GM12878 (cell line): ENCODE results near the gene SLC11A1. TPM values are rescaled to one million over a fixed set of nuclear protein-coding genes. Genes with fewer than 3 reads are reported as not detected.

Source experiments
- CBX3 ChIP-seq: fragments of 200-600 bp; sonication (generic); IDR thresholded peaks from 2 replicates; pipeline ENCODE4 v1.6.1; 2016; ENCODE audit warnings: low read depth, borderline replicate concordance
- CHD2 ChIP-seq: IDR thresholded peaks from 2 replicates; pipeline ENCODE4 v1.6.1; 2011; ENCODE audit warnings: low read depth, low read length, improper control_type of control experiment, borderline replicate concordance
- JUND ChIP-seq: IDR thresholded peaks from 2 replicates; pipeline ENCODE4 v1.6.1; 2012; ENCODE audit warnings: low read depth, mild to moderate bottlenecking, low read length, improper control_type of control experiment, moderate library complexity
- MYB ChIP-seq: fragments of 150-350 bp; IDR thresholded peaks from 2 replicates; pipeline ENCODE4 v1.6.1; 2014; ENCODE audit warnings: mild to moderate bottlenecking, low read depth, low read length, borderline replicate concordance
- NRF1 ChIP-seq: conservative IDR thresholded peaks from 2 replicates; pipeline ENCODE4 v1.6.1; 2011; ENCODE audit warnings: mild to moderate bottlenecking, low read depth, low read length, improper control_type of control experiment
- SIX5 ChIP-seq: IDR thresholded peaks from 2 replicates; pipeline ENCODE4 v1.6.1; 2011; ENCODE audit warnings: mild to moderate bottlenecking, low read depth, low read length, moderate library complexity; ENCODE audit not compliant: severe bottlenecking
- polyA plus RNA-seq, 11 experiments: library from polyadenylated mRNA; depleted of rRNA in 4 of 11; unstranded in 6 of 11; stranded (reverse) in 5 of 11; fragments of >200 nt; fragmentation: Nextera tagmentation in 4 of 11; fragmentation: Illumina TruSeq in 1 of 11; extraction: Ambion mirVana in 4 of 11; extraction: Trizol in 1 of 11; gene quantifications; 1 replicate in 1 of 11; 2 replicates in 10 of 11; pipeline versions ENCODE4 v1.2.1 to v1.2.3, GENCODE V29; 2011 to 2016; ENCODE audit warnings: inconsistent platforms in 2 of 11, missing spikeins in 2 of 11, low read depth in 1 of 11
- total RNA-seq, 4 experiments: library from RNA; depleted of rRNA in 3 of 4; stranded (reverse); fragments of >200 nt in 3 of 4; fragmentation: Illumina TruSeq in 1 of 4; extraction: Trizol in 1 of 4; gene quantifications; 2 replicates each; pipeline versions ENCODE4 v1.2.1 to v1.2.3, GENCODE V29; 2013 to 2021
- TF ChIP-seq, protein P1 (sequence below): fragments of 450-650 bp; IDR thresholded peaks from 2 replicates; pipeline ENCODE4 v1.6.1; 2017; ENCODE audit warnings: low read depth, mild to moderate bottlenecking, moderate library complexity
- TF ChIP-seq, protein P2 (sequence below): IDR thresholded peaks from 2 replicates; pipeline ENCODE4 v1.6.1; 2011; ENCODE audit warnings: low read depth, low read length, improper control_type of control experiment, borderline replicate concordance
- TF ChIP-seq, protein P3 (sequence below): fragments of 450-650 bp; formaldehyde crosslinking; IDR thresholded peaks from 2 replicates; pipeline ENCODE4 v1.4.0; 2022; ENCODE audit warnings: mild to moderate bottlenecking, moderate library complexity
- TF ChIP-seq, protein P4 (sequence below): fragments of 150-350 bp; IDR thresholded peaks from 2 replicates; pipeline ENCODE4 v1.6.1; 2016; ENCODE audit warnings: low read depth, low read length

Gene SLC11A1
- total and polyA plus RNA-seq, 10 of the 15 experiments (the other 5 are each of a cell fraction or from before 2014, with no cell fraction given), result 0.03 to 0.38 (median 0.12) TPM

DNA sequence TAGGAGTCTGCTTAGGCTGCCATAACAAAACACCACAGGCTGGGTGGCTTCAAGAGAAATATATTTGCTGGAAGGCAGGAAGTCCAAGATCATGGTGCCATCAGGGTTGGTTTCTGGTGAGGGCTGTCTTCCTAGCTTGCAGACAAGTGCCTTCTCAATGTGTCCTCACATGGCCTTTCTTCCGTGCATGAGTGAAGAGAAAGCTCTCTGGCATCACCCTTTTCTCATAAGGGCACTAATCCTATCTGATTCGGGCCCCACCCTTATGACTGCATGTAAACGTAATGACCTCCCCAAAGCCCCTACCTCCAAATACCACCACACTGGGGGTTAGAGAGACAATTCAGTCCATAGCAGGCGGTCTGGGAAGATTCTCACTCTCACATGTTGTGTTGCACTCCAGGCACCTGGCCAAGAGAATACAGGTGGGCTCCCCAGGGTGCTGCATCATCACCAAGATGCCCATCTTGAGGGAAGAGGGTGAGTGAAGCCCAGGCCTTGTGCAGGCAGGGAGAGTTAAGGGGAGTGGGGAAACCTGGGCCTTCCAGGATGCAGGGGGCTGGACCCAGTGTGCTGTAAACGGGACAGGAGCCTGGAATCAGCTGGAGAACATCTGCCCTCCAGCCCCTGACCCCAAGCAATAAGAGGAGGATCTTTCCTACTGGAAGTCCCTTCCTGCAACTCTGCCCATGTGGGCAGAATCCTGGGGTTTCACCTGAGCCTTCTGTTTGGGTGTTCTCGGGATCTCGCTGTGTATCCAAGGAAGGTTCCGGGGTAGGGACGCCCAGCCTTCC is 15.3 kb upstream of the SLC11A1 start (continued):
- TF ChIP-seq, protein P1, sequence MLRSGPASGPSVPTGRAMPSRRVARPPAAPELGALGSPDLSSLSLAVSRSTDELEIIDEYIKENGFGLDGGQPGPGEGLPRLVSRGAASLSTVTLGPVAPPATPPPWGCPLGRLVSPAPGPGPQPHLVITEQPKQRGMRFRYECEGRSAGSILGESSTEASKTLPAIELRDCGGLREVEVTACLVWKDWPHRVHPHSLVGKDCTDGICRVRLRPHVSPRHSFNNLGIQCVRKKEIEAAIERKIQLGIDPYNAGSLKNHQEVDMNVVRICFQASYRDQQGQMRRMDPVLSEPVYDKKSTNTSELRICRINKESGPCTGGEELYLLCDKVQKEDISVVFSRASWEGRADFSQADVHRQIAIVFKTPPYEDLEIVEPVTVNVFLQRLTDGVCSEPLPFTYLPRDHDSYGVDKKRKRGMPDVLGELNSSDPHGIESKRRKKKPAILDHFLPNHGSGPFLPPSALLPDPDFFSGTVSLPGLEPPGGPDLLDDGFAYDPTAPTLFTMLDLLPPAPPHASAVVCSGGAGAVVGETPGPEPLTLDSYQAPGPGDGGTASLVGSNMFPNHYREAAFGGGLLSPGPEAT, result no peak
- TF ChIP-seq, protein P2, sequence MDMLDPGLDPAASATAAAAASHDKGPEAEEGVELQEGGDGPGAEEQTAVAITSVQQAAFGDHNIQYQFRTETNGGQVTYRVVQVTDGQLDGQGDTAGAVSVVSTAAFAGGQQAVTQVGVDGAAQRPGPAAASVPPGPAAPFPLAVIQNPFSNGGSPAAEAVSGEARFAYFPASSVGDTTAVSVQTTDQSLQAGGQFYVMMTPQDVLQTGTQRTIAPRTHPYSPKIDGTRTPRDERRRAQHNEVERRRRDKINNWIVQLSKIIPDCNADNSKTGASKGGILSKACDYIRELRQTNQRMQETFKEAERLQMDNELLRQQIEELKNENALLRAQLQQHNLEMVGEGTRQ, result no peak
- TF ChIP-seq CHD2, result no peak
- TF ChIP-seq MYB, result no peak
- no peak for TF ChIP-seq SIX5
- TF ChIP-seq CBX3, result no peak
- TF ChIP-seq JUND, result no peak
- TF ChIP-seq NRF1, result no peak
- TF ChIP-seq, protein P3, sequence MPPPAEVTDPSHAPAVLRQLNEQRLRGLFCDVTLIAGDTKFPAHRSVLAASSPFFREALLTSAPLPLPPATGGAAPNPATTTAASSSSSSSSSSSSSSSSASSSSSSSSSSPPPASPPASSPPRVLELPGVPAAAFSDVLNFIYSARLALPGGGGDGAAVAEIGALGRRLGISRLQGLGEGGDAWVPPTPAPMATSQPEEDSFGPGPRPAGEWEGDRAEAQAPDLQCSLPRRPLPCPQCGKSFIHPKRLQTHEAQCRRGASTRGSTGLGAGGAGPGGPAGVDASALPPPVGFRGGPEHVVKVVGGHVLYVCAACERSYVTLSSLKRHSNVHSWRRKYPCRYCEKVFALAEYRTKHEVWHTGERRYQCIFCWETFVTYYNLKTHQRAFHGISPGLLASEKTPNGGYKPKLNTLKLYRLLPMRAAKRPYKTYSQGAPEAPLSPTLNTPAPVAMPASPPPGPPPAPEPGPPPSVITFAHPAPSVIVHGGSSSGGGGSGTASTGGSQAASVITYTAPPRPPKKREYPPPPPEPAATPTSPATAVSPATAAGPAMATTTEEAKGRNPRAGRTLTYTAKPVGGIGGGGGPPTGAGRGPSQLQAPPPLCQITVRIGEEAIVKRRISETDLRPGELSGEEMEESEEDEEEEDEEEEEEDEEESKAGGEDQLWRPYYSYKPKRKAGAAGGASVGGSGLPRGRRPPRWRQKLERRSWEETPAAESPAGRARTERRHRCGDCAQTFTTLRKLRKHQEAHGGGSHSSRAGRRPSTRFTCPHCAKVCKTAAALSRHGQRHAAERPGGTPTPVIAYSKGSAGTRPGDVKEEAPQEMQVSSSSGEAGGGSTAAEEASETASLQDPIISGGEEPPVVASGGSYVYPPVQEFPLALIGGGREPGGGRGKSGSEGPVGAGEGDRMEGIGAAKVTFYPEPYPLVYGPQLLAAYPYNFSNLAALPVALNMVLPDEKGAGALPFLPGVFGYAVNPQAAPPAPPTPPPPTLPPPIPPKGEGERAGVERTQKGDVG (CRISPR knock-in tag), result no peak
- TF ChIP-seq, protein P4, sequence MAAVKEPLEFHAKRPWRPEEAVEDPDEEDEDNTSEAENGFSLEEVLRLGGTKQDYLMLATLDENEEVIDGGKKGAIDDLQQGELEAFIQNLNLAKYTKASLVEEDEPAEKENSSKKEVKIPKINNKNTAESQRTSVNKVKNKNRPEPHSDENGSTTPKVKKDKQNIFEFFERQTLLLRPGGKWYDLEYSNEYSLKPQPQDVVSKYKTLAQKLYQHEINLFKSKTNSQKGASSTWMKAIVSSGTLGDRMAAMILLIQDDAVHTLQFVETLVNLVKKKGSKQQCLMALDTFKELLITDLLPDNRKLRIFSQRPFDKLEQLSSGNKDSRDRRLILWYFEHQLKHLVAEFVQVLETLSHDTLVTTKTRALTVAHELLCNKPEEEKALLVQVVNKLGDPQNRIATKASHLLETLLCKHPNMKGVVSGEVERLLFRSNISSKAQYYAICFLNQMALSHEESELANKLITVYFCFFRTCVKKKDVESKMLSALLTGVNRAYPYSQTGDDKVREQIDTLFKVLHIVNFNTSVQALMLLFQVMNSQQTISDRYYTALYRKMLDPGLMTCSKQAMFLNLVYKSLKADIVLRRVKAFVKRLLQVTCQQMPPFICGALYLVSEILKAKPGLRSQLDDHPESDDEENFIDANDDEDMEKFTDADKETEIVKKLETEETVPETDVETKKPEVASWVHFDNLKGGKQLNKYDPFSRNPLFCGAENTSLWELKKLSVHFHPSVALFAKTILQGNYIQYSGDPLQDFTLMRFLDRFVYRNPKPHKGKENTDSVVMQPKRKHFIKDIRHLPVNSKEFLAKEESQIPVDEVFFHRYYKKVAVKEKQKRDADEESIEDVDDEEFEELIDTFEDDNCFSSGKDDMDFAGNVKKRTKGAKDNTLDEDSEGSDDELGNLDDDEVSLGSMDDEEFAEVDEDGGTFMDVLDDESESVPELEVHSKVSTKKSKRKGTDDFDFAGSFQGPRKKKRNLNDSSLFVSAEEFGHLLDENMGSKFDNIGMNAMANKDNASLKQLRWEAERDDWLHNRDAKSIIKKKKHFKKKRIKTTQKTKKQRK, result no peak
